Endometrial microvascular endothelial cells (primary cell): ENCODE results near the gene ADAMTS16. TPM values are rescaled to one million over a fixed set of nuclear protein-coding genes. Genes with fewer than 3 reads are reported as not detected.

ENCODE experiments used
- in situ Hi-C: cut with HindIII; loops from 2 replicates; pipeline ENCODE4 v1.10.0; 2017; ENCODE audit warnings: low sequenced_read_pairs, low pct_unique_long_range_greater_than_20kb; ENCODE audit errors: inconsistent ontology term
- total RNA-seq: library from RNA; depleted of rRNA; stranded (reverse); fragments of >200 nt; gene quantifications from one replicate; pipeline ENCODE4 v1.2.3, GENCODE V29; 2015; ENCODE audit errors: inconsistent ontology term

The ADAMTS16 gene
- total RNA-seq, 1 donor from 2014 or later = not detected

DNA sequence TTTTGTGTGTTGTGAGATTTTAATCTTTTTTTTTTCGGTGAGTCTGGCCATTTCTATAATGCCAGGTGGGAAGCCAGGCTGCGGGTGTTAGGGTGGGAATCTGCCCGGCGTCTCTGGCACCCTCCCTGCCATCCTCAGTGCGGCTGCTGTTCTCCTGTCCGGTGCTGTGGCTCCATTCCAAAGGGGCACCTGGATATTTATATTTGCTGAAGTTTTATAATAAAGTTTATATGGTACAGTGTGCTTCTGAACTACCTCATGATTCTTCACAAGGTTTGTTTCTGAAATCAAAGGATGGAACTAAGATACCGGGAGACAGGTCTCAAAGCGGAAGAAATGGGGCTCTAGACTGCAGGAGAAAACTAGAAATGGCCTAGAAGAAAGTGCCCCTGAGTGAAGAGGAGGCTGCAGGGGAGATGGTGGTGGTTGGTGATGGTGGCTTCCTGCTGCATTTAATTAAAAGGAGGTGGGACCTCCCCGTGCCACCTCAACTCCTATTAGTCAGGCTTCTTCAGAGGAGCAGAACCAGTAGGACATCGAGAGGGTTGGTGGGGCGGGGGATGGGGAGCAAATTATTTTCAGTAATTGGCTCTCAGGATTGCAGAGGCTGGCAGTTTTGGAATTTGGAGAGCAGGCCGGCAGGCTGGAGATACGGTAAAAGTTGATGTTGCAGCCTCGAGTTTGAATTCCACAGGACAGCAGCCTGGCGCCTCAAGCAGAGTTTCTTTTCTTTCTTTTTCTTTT lies 180.1 kb downstream of the ADAMTS16 start:
- in situ Hi-C loops = no loop called here

GRCh38 chr5:5321137-5321536 lies 181.0 kb downstream of the ADAMTS16 start:
- in situ Hi-C loops = no loop called here

DNA sequence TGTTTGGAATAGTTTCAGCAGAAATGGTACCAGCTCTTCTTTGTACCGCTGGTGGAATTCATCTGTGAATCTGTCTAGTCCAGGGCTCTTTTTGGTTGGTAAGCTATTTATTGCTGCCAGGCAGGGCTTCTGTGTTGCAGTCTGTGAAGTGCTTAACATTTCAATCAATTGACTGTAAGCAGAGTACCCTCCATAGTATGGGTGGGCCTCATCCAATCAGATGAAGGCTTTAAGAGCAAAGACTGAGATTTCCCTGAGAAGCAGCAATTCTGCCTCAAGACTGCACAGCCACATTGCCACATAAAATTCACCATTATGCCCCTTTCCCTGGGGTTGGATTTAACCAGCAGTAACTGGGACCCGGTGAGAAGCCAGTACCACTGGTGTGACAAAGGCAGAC lies 183.4 kb downstream of the ADAMTS16 start:
- in situ Hi-C loops = no loop called here

- in situ Hi-C loops = no loop called here
Observed at GRCh38 chr5:5326115-5326758, 186.1 kb downstream of the ADAMTS16 start.

GRCh38 chr5:5327126-5327525 lies 187.0 kb downstream of the ADAMTS16 start:
- in situ Hi-C loops = no loop called here

DNA sequence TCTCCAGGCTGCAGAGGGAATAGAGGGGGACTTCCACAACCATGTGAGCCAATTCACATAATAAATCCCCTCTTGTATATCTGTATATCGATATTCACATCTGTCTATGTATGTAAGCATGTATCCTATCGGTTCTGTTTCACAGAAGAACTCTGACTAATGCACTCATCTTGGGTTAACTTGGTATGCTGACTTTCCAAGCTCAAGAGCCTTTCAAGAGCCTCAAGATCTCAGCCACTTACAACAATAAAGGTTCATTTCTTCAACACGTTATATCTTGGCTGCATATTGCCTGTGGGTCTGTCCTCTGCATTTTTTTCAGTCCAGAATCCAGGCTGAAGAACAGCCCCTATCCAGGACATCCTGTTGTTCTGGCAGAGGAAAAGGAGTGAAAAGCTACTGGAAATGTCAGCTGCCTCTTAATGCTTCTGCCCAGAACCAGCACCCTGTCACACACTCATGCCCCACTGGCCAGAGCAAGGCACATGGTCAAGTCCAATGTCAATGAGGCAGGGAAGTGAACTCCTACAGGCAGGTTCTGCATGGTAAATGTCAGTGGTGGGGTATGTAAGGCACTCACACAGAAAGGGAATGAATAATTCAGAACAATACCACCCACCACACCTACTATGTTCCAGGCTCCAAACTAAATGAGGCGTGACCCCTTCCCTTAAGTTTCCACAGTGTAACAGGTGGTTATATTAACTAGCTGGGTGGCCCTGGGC lies 190.8 kb downstream of the ADAMTS16 start:
- in situ Hi-C loops = no loop called here

GRCh38 chr5:5331848-5332247 lies 191.7 kb downstream of the ADAMTS16 start:
- in situ Hi-C loops = no loop called here

DNA sequence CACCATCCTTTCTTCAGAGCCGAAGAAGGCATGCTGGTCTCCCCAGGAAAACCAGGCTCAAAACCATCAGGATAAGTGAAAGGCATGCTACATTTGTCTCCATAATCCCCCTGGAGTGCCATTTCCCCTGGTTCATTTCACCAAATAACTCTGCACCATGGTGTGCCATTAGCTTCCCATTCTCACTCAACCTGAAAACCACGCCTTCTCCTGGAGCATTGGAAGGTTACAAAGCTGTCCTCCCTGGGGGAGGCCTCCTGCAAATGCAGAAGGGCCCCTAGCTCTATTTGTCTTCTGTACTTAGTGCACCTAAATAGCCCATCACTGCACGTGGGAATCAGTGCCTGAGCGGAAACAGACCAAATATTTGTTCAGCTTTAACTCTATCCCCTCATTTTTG lies 192.2 kb downstream of the ADAMTS16 start:
- in situ Hi-C loops = no loop called here

- in situ Hi-C loops = no loop called here
Observed at GRCh38 chr5:5335107-5335506, 195.0 kb downstream of the ADAMTS16 start.

- in situ Hi-C loops = no loop called here
Observed at GRCh38 chr5:5335700-5336264, 195.7 kb downstream of the ADAMTS16 start.

- in situ Hi-C loops = no loop called here
Observed at GRCh38 chr5:5339257-5339656, 199.1 kb downstream of the ADAMTS16 start.

GRCh38 chr5:5340206-5340729 lies 200.1 kb downstream of the ADAMTS16 start:
- in situ Hi-C loops = no loop called here

DNA sequence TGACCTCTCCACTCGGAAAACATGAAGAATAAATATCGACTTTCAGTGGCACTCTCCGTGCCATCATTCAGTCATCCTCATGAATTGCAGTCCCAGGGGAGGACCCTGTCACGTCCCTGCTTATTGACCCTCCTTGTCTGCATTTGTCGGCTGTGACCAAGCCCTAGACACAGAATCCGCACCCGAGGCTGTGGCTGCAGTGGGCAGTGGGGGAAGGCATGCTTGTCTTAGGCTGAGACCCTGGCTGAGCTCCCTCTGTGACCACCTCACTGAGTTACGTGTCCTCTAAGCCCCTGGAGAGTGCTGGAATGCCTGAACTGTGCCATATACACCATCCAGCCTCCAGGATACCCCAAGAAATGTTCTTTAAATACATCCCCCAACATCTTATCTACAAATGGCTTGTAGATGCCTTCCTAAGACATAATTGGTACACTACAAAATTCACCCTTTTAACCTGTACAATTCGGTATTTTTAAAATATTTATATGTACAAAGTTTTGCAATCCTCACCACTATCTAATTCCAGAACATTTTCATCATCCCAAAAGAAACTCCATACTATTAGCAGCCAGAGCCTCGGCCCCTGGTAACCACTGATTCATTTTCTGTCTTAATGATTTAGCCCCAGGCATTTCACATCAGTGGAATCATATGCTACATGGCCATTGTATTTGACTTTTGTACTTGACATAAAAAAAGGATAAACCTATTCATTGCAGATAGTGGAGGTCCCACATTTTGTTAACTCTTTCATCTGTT lies 201.6 kb downstream of the ADAMTS16 start:
- in situ Hi-C loops = no loop called here

- in situ Hi-C loops = no loop called here
Observed at GRCh38 chr5:5342784-5343183, 202.7 kb downstream of the ADAMTS16 start.

GRCh38 chr5:5343568-5343967 lies 203.4 kb downstream of the ADAMTS16 start:
- in situ Hi-C loops = no loop called here

DNA sequence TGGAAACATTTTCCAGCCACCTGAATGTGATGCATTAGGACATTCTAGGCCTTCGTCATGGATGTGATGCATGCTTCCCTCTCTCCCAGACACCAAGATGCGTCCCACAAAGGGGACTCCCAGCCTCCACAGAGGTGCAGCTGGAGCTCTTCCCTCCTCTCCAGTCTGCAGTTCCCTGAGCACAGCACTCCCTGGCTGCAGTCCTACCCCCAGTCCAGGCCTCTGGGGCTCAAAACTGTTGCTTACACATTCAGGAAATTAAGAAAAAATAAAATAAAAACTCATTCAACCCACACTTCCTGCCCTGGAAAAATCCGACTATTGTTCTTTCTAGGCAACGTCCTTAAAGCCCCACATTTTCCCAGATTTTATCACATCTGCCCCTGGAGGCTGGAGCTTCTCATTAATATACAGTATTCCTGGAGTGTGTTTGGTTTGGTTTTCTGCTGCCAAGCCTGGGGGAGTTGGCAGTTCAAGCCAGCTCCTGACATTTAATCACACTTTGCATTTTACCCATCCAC lies 204.0 kb downstream of the ADAMTS16 start:
- in situ Hi-C loops = no loop called here

- in situ Hi-C loops = no loop called here
Observed at GRCh38 chr5:5344606-5345005, 204.5 kb downstream of the ADAMTS16 start.

- in situ Hi-C loops = no loop called here
Observed at GRCh38 chr5:5347442-5347841, 207.3 kb downstream of the ADAMTS16 start.

- in situ Hi-C loops = no loop called here
Observed at GRCh38 chr5:5348135-5348534, 208.0 kb downstream of the ADAMTS16 start.
